ENCODE data around the gene APEH.

Gene APEH

DNA sequence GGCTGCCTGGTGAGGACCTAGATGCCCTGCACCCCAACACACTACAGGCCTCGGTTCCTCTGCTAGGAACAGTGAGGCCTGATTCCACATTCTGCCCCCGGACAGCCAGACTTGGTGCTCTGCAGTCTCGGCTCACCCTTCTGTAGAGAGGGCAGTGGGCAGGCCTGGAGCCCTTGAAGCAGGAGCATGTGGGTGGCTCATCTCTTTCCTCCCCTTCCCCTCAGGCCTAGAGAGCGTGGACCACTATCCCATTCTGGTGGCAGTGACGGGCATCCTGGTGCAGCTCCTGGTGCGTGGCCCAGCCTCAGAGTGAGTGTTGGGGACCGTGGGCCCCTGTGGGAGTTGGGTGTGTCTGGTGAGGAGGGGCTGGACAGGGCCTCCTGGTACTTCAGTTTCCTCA is 42.0 kb downstream of the APEH start:
- no peak for DNase-seq

DNA sequence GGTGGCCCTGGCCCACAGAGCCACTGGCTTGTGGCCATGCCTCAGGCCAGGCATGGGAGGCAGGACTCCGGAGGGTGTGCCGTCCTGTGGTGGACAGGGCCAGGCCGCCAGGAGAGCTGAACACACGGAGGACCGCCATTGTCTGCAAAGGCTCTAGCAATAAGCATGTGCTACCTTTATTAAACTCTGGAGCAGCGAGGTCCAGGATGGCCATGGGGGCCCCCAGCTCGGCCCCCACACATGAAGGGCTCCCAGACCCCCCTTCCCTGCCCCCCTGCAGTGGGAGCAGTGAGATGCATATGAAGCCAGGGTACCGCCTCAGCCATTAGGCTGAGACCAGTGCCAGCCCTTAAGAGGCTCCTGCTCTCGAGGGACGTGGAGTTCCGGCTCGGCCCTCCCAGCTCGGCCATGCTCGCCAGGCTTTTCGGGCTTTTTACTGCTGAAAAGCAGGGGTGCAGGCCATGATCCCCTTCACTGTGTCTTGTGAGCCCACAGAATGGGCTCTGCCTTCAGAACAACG is 42.6 kb downstream of the APEH start:
- DNase-seq: no peak

GRCh38 chr3:49717211-49717958 is 43.2 kb downstream of the APEH start:
- no peak for DNase-seq

DNA sequence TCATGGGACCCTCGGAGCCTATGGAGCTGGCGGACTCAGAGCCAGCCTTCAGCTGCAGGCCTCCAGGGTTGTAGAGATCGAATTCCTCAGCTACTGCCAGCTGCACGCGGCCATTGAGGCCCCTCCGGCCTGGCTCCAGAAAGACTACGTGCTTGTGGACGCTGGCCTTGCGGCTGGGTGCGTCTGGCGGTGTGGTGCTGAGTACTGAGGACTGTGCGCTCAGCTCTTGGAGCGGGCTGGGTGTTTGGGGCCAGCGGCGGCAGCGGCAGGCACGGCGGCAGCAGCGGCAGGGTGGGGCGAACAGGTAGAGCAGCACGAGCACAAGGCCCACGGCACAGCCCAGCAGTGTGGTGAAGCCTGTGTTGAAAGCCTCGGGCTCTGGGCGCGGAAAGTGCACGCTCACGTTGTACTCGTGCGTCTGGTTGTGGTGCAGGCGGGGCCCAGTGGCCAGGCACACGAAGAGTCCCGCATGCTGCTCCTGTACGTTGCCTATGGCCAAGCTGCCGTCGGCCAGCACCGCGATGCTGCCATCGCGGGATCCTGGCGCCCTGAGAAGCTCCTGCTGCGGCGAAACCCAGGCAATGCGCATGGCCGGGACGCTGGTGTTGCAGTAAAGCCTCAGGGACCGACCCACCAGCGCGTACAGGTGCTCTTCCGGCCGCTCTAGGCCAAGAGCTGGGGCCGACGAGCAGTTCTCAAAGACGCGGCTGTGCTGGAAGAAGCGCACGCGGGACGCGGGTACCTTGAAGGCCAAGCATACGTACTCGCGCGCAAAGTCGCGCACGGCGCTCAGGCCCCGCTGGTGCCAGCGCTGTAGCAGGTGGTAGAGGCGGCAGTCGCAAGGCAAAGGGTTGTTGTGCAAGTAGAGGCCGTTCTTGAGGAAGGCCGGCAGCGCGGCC is 44.1 kb downstream of the APEH start:
- no peak for DNase-seq

- peak in 1 of 2 donors; percentile 19 for DNase-seq
These were observed 44.7 kb downstream of the APEH start for GRCh38 chr3:49718858-49719213.

DNA sequence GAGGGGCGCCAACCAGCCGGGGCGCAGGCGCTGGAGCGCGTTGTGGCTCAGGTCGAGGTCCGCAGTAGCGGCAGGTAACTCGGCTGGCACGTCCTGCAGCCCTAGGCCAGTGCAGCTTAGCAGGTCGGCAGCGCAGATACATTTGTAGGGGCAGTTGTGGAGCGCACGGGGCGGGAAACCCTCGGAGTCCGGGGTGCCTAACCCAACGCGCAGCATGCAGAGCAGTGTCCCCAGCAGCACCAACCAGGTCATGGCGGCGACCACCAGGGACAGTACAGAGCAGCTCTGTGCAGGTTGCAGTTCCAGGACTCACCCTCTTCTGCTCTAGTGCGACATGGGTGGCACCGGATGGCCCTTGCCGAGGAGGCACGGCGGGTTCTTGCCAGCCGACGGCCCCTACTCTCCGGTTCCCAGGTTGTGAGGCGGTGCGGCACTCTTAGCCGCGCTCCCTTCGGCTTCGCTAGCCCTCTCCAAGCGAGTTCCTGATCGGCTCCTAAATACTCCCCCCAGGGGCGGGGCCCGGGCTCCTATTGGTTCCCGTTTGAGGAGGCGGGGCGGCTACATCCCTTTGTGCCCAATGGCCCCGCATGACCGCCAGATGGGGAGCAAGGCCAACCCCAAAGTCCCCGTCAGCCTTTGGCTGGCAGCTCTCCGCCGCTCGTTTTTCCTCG is 45.2 kb downstream of the APEH start, which contains the start of gene AMIGO3:
TSS of gene AMIGO3 (minus strand) at position 471 of the 671 bp plus-strand sequence. CDS start at position 252, 219 bp downstream.
- peak; percentile 89 to 92 for DNase-seq

- no peak for DNase-seq
These were observed 46.9 kb downstream of the APEH start for GRCh38 chr3:49720855-49721595.

- no peak for DNase-seq
These were observed 47.4 kb downstream of the APEH start for GRCh38 chr3:49721596-49721895.

DNA sequence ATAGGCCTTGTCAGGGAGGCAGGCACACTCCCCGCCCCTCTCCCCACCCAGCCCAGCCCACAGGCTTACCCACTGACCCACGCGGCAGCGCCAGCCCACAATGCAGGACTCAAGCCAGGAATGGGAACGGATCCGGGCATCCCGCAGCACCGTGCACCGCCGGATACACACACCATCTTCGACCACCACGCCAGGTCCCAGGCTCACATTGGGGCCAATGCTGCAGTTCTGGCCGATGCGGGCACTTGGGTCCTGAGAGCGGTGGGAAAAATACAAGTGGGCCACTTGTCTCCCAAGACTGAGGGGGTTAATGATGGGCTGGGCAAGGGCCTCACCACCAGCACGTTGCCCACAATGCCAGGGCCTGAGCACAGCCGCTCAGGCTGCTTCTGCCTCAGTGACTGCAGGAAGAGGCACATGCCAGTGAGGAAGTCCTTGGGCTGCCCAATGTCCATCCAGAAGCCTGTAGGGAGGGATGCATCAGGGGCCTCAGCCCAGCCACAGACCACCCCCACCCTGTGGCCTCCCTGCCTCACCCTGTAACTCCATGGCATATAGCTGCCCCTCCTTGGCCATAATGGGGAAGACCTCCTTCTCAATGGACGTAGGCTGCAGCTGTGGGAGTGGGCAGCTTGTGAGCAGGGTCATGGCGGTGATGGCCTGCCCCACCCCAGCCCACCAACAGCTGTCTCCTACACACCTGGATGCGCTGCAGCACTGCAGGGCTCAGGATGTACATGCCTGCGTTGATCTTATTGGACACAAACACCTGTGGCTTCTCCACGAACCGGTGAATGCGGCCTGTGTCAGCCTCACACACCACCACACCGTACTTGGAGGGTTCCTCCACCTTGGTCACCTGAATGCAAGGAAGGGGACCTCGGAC is 48.0 kb downstream of the APEH start:
- no peak for DNase-seq

- no peak for DNase-seq
These were observed 48.7 kb downstream of the APEH start for GRCh38 chr3:49722896-49723295.

GRCh38 chr3:49723296-49723627 is 49.1 kb downstream of the APEH start:
- DNase-seq: peak; percentile 63 to 65

DNA sequence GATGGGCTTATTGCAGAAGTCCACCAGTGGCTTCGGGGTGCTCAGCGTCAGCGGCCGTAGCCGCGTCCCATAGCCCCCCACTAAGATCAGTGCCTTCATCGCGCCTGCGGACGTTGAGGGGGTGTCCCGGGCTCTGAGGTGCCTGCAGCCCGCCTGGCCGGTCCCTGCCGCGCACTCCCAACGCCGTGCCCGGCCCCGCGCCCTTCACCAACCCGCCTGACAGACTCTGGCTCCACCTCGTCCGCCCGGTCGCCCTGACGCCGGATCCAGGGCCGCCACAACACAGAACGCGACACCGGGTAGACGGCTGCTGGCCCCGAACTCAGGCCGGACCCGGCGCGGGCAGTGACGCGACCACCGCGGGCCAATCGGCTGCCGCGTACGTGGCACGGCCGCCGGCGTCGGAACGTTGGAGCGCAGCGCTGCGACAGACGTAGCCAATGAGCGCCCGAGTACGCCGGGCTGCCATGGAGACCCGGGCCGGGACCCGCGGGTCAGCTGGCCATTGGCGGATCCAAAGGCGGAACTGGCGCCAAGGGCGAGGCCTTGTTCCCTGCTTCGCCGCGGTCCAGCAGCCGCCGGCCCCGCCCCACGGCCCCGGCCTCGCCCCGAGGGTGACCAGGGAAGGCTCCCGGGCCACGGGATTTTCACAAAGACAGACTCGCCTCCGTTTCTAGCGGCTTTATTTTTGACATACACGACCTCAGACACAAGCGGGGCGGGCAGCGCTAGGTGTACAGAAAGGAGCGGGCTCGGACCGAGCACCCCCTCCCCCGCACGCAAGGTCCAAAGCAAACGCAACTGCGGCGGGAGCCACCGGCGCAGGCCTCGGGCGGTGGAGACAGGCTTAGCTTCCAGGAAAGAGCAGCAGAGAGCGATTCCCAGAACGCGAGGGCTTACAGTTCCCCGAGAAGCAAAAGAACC is 49.7 kb downstream of the APEH start, which contains the start of gene GMPPB:
TSS of gene GMPPB (minus strand) at position 324 of the 924 bp plus-strand sequence. CDS start at position 99, 225 bp downstream.
- DNase-seq: peak; percentile 91 to 94

GRCh38 chr3:49724586-49724985 is 50.4 kb downstream of the APEH start:
- DNase-seq: peak; percentile 55 to 77

- no peak for DNase-seq
These were observed 51.9 kb downstream of the APEH start for GRCh38 chr3:49725906-49726681.

DNA sequence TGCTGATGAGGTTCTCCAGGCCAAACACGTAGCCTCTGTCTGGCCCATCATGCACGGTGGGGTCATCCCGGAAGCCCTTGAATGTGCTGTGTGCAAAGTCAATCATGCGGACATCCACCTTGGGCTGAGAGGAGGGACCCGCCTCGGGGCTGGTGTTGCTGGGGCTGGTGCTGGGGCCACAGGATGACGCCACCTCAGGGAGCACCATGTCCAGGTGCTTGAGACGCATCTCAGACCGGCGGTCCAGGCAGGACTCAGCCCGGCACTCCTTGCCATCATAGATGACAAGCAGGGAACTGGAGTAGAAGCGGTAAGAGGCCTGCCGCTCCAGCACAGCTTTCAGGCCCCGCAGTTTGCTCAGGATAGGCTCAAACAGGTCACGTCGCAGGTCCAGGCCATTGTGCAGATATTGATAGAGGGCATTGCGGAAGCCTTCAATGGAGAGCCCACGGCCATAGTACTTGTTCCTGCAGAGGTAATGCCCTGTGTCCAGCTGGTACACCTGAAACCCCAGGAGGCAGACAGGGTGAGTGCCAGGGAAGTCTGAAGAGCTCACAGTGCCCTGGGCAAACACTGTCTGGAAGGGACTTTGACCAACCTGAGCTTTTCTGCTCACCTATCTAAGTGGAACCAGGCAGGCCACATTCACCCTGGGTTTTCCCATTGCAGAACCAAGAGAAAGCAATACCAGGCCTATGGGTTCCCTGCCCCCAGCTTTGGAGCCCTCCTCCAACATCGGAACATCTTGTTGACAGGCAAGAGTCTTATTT is 53.2 kb downstream of the APEH start:
- no peak for DNase-seq

DNA sequence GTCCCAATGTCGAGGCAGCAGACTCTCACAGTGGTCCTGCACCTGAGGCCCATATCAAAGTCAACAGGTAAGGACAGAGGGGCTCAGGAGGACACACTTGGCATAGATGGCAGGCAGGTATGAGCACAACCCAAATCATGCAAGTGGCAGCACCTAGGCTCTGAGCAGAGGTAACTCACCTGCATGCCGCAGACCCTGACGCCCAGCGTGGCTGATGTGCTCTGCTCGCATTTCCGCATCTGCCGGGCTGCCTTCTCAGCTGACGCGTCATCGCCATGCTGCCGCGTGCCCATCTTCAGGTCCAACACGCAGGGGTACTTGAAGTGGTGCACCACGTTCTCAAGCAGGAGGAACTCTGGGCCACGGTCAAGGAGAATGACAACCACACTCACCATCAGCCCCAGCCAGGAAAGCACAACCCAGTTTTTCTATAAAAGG is 53.8 kb downstream of the APEH start:
- DNase-seq: no peak

GRCh38 chr3:49729966-49730609 is 55.9 kb downstream of the APEH start:
- DNase-seq: no peak

GRCh38 chr3:49732597-49732996 is 58.4 kb downstream of the APEH start:
- no peak for DNase-seq

Measured in CD4-positive, alpha-beta T cell treated with Interleukin-4 for 1 hour (primary cell).